Mesenchymal stem cell (in vitro differentiated cells and primary cell): Measurements from ENCODE around the gene ARAP2. TPM values are rescaled to one million over a fixed set of nuclear protein-coding genes. Genes with fewer than 3 reads are reported as not detected.

Source experiments
- DNase-seq: peaks from one replicate; pipeline ENCODE4 v3.0.0-alpha.2; 2013
- H2AFZ ChIP-seq: one replicate; pipeline ENCODE4 v1.6.1; 2013; ENCODE audit warnings: low read depth, mild to moderate bottlenecking, control low read depth, inconsistent platforms, low read length, moderate library complexity
- H2AK5ac ChIP-seq: 2 replicates; pipeline ENCODE4 v1.6.1; 2013; ENCODE audit warnings: low read length, moderate library complexity, mild to moderate bottlenecking, inconsistent platforms; ENCODE audit not compliant: severe bottlenecking
- H2BK120ac ChIP-seq: one replicate; pipeline ENCODE4 v1.6.1; 2013; ENCODE audit warnings: low read depth, mild to moderate bottlenecking, inconsistent platforms, low read length, moderate library complexity
- H2BK12ac ChIP-seq, 2 experiments: one replicate each; pipeline ENCODE4 v1.6.1; 2013; ENCODE audit warnings: inconsistent platforms in 2 of 2, low read length in 2 of 2, mild to moderate bottlenecking in 2 of 2, moderate library complexity in 2 of 2, control low read depth in 1 of 2
- H2BK15ac ChIP-seq: one replicate; pipeline ENCODE4 v1.6.1; 2013; ENCODE audit warnings: mild to moderate bottlenecking, low read depth, inconsistent platforms; ENCODE audit not compliant: poor library complexity, severe bottlenecking
- H2BK5ac ChIP-seq: 2 replicates; pipeline ENCODE4 v1.6.1; 2013; ENCODE audit warnings: low read depth, mild to moderate bottlenecking, low read length, control low read depth, inconsistent platforms; ENCODE audit not compliant: poor library complexity, severe bottlenecking
- H3K14ac ChIP-seq, 2 experiments: one replicate each; pipeline ENCODE4 v1.6.1; 2013; ENCODE audit warnings: inconsistent platforms in 2 of 2, low read length in 2 of 2, control low read depth in 1 of 2, mild to moderate bottlenecking in 1 of 2, moderate library complexity in 1 of 2
- H3K18ac ChIP-seq, 2 experiments: one replicate each; pipeline ENCODE4 v1.6.1; 2013; ENCODE audit warnings: inconsistent platforms in 2 of 2, low read length in 2 of 2, control low read depth in 1 of 2, low read depth in 1 of 2, mild to moderate bottlenecking in 1 of 2
- H3K23ac ChIP-seq, 2 experiments: one replicate each; pipeline ENCODE4 v1.6.1; 2013; ENCODE audit warnings: inconsistent platforms in 2 of 2, low read length in 2 of 2, mild to moderate bottlenecking in 2 of 2, moderate library complexity in 2 of 2, control low read depth in 1 of 2
- H3K27ac ChIP-seq: 2 replicates; pipeline ENCODE4 v1.5.1; 2013; ENCODE audit warnings: mild to moderate bottlenecking, moderate library complexity, low read length, control low read depth, inconsistent platforms; ENCODE audit not compliant: poor library complexity, severe bottlenecking
- H3K27me3 ChIP-seq, 2 experiments: 2 replicates each; pipeline versions ENCODE4 v1.6.1 to v1.7.0; 2013; ENCODE audit warnings: low read length in 2 of 2, mild to moderate bottlenecking in 2 of 2, moderate library complexity in 2 of 2, control low read depth in 1 of 2, inconsistent platforms in 1 of 2; ENCODE audit not compliant: control insufficient read depth in 1 of 2, insufficient read depth in 1 of 2
- H3K36me3 ChIP-seq, 2 experiments: 2 replicates each; pipeline versions ENCODE4 v1.6.1 to v1.7.0; 2013; ENCODE audit warnings: low read length in 2 of 2, control low read depth in 1 of 2, inconsistent platforms in 1 of 2, low read depth in 1 of 2, mild to moderate bottlenecking in 1 of 2; ENCODE audit not compliant: insufficient read depth in 2 of 2, control insufficient read depth in 1 of 2
- H3K4ac ChIP-seq, 2 experiments: one replicate each; pipeline ENCODE4 v1.6.1; 2013; ENCODE audit warnings: inconsistent platforms in 2 of 2, low read length in 2 of 2, mild to moderate bottlenecking in 2 of 2, moderate library complexity in 2 of 2, control low read depth in 1 of 2, low read depth in 1 of 2
- H3K4me1 ChIP-seq: 2 replicates; pipeline ENCODE4 v1.6.1; 2013; ENCODE audit warnings: low read depth, low read length, control low read depth; ENCODE audit not compliant: control insufficient read depth, insufficient read depth
- H3K4me2 ChIP-seq: 2 replicates; pipeline ENCODE4 v1.6.1; 2013; ENCODE audit warnings: low read length, mild to moderate bottlenecking, inconsistent platforms; ENCODE audit not compliant: poor library complexity, severe bottlenecking
- H3K4me3 ChIP-seq, 2 experiments: 2 replicates each; pipeline versions ENCODE4 v1.5.1 to v1.7.0; 2013; ENCODE audit warnings: low read length in 2 of 2, mild to moderate bottlenecking in 2 of 2, control low read depth in 1 of 2, low read depth in 1 of 2; ENCODE audit not compliant: insufficient read depth in 1 of 2
- H3K79me1 ChIP-seq: replicated peaks from 2 replicates; pipeline ENCODE4 v1.6.1; 2013; ENCODE audit warnings: mild to moderate bottlenecking, control low read depth, low read length, inconsistent platforms; ENCODE audit not compliant: poor library complexity, severe bottlenecking
- H3K9ac ChIP-seq: 2 replicates; pipeline ENCODE4 v1.7.0; 2013; ENCODE audit warnings: mild to moderate bottlenecking, low read length, moderate library complexity
- H3K9me3 ChIP-seq: 2 replicates; pipeline ENCODE4 v1.7.0; 2013; ENCODE audit warnings: mild to moderate bottlenecking, low read length; ENCODE audit not compliant: control insufficient read depth
- H4K8ac ChIP-seq: one replicate; pipeline ENCODE4 v1.6.1; 2013; ENCODE audit warnings: inconsistent platforms, mild to moderate bottlenecking, low read length, moderate library complexity
- H4K91ac ChIP-seq: one replicate; pipeline ENCODE4 v1.6.1; 2013; ENCODE audit warnings: mild to moderate bottlenecking, low read length, inconsistent platforms
- WGBS: methylation state at CpG from one replicate; pipeline ENCODE4 v1.1.7; 2013; ENCODE audit warnings: mixed read lengths; 5-methylcytosine and 5-hydroxymethylcytosine counted together
- polyA plus RNA-seq, 2 experiments: library from polyadenylated mRNA; stranded (reverse); fragments of 200-250 nt; gene quantifications; one replicate each; pipeline ENCODE4 v1.2.3, GENCODE V29; 2013

Gene ARAP2, protein sequence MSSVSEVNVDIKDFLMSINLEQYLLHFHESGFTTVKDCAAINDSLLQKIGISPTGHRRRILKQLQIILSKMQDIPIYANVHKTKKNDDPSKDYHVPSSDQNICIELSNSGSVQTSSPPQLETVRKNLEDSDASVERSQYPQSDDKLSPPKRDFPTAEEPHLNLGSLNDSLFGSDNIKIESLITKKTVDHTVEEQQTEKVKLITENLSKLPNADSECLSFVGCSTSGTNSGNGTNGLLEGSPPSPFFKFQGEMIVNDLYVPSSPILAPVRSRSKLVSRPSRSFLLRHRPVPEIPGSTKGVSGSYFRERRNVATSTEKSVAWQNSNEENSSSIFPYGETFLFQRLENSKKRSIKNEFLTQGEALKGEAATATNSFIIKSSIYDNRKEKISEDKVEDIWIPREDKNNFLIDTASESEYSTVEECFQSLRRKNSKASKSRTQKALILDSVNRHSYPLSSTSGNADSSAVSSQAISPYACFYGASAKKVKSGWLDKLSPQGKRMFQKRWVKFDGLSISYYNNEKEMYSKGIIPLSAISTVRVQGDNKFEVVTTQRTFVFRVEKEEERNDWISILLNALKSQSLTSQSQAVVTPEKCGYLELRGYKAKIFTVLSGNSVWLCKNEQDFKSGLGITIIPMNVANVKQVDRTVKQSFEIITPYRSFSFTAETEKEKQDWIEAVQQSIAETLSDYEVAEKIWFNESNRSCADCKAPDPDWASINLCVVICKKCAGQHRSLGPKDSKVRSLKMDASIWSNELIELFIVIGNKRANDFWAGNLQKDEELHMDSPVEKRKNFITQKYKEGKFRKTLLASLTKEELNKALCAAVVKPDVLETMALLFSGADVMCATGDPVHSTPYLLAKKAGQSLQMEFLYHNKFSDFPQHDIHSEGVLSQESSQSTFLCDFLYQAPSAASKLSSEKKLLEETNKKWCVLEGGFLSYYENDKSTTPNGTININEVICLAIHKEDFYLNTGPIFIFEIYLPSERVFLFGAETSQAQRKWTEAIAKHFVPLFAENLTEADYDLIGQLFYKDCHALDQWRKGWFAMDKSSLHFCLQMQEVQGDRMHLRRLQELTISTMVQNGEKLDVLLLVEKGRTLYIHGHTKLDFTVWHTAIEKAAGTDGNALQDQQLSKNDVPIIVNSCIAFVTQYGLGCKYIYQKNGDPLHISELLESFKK (N-terminal part only)
- 0.18 TPM for polyA plus RNA-seq (2013, experiment 1 of 2)
- 0.16 TPM for polyA plus RNA-seq (2013, experiment 2 of 2)

DNA sequence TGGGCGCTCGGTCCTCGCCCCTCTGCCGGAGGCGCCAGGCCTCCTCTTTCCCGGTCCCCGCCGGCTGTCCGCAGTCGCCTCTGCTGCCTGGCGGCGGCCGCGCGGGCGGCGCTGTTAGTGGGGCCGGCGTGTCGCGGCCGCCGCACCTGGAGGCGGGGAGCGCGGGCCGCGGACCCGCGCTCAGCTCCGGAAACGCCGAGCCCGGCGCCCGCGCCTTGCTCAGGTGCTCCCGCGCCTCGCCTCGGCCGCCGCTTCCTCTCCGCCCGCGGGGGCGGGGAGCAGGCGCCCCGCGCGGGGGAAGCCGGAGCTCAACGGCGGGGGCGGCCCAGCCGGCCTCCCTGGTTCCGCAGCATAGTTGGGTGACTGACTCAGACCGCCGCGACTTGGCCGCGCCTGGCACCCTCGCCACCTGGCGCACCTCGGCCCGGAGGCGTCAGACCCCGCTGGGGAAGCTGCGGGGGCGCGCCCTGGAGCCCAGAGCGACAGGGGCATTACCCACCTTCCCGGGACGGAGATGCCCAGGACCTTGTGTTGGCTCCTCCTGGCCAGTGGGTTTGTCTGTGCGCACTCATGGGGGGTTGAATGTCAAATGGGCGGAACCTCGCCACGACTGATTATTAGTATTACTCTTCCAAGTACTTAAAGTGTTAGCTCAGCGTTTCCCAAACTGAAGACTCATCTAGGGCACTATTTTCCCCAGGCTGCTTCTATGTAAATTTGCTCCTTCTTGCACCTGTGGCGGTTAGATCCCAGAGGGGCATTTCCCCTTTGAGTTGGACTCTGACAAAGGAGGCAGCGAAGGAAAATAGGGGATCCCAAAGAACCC is at the start of gene ARAP2:
ARAP2 (minus strand) TSS at position 258 of the 826 bp plus-strand sequence. CDS start 15,028 bp downstream, outside the sequence.
- no peak within 1 kb of the TSS for H2AK5ac ChIP-seq
- H3K4ac ChIP-seq: no peak within 1 kb of the TSS
- H3K18ac ChIP-seq: peak within 1 kb of the TSS in 1 of 2 experiments; percentile 28
- H2BK15ac ChIP-seq: no peak within 1 kb of the TSS
- H2BK120ac ChIP-seq: no peak within 1 kb of the TSS
- H3K79me1 ChIP-seq: peaks cover 1% of the 10 kb centered on the region
- no peak within 1 kb of the TSS for H2BK12ac ChIP-seq
- peak within 1 kb of the TSS; percentile 74 for H3K27ac ChIP-seq
- H3K23ac ChIP-seq: peak within 1 kb of the TSS in 1 of 2 experiments; percentile 69
- 3% methylated on average over 40 of the region's 81 CpGs for WGBS
- H4K91ac ChIP-seq: no peak within 1 kb of the TSS
- DNase-seq: peak; percentile 13
- H3K36me3 ChIP-seq: no peaks in the 10 kb centered on the region
- H2AFZ ChIP-seq: peak within 1 kb of the TSS; percentile 77
- no peaks in the 10 kb centered on the region for H3K9me3 ChIP-seq
- H4K8ac ChIP-seq: peak within 1 kb of the TSS; percentile 60
- H3K9ac ChIP-seq: peak within 1 kb of the TSS; percentile 32
- peak within 1 kb of the TSS; percentile 97 for H3K4me2 ChIP-seq
- H3K4me1 ChIP-seq: peaks cover 2% of the 10 kb centered on the region
- H2BK5ac ChIP-seq: peak within 1 kb of the TSS; percentile 86
- H3K27me3 ChIP-seq: peaks cover 0 to 30% of the 10 kb centered on the region in 2 experiments
- peak within 1 kb of the TSS; percentile 74 to 87 for H3K4me3 ChIP-seq
- peak within 1 kb of the TSS in 1 of 2 experiments; percentile 55 for H3K14ac ChIP-seq

GRCh38 chr4:36292556-36293188 is 48.4 kb upstream of the ARAP2 start:
- no peak overlapping the region for H2AK5ac ChIP-seq
- no peak overlapping the region for H2BK120ac ChIP-seq
- no peak overlapping the region for H4K91ac ChIP-seq
- H2BK12ac ChIP-seq: no peak overlapping the region
- no peak overlapping the region for H3K23ac ChIP-seq
- no peaks in the 10 kb centered on the region for H3K79me1 ChIP-seq
- H2BK5ac ChIP-seq: no peak overlapping the region
- no peak overlapping the region for H2BK15ac ChIP-seq
- H3K9ac ChIP-seq: no peak overlapping the region
- no peak overlapping the region for H3K4me2 ChIP-seq
- no peaks in the 10 kb centered on the region for H3K4me1 ChIP-seq
- no peak overlapping the region for H3K4me3 ChIP-seq
- no peak for DNase-seq
- no peaks in the 10 kb centered on the region for H3K36me3 ChIP-seq
- H3K14ac ChIP-seq: no peak overlapping the region
- no peak overlapping the region for H3K4ac ChIP-seq
- WGBS: 89% methylated on average over 5 of the region's 7 CpGs
- no peak overlapping the region for H4K8ac ChIP-seq
- H3K9me3 ChIP-seq: no peaks in the 10 kb centered on the region
- H3K27me3 ChIP-seq: no peaks in the 10 kb centered on the region
- H2AFZ ChIP-seq: no peak overlapping the region
- no peak overlapping the region for H3K18ac ChIP-seq
- H3K27ac ChIP-seq: no peak overlapping the region

DNA sequence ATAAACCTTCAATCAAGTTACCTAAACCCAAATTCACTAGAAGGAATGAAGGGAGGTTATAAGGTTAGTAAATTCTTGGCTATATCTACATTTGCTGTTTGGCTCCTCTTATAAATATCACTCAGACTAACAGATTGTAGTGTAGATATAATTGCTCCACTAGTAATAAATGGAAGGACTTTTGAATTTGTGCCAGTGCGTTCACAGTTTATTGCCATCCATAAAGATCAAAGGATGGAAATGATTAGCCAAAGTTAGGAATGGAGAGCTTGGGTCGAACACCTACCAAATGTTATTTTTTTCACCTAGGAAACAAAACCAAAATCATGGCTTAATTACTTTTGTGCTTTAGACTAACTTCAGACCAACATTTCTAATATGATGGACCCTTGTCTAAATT is 46.3 kb upstream of the ARAP2 start:
- Histone ChIP-seq H3K4me3 (no peak overlapping the region), H4K8ac (no peak overlapping the region), H3K4me1 (no peaks in the 10 kb centered on the region), H2BK120ac (no peak overlapping the region), H3K4me2 (no peak overlapping the region), H3K4ac (no peak overlapping the region), H3K14ac (no peak overlapping the region), H3K9ac (no peak overlapping the region), H3K36me3 (no peaks in the 10 kb centered on the region), H3K9me3 (no peaks in the 10 kb centered on the region), H3K27me3 (no peaks in the 10 kb centered on the region), H2BK15ac (no peak overlapping the region), H3K18ac (no peak overlapping the region), H4K91ac (no peak overlapping the region), H2BK5ac (no peak overlapping the region), H3K27ac (no peak overlapping the region), H2BK12ac (no peak overlapping the region), H2AK5ac (no peak overlapping the region), H3K23ac (no peak overlapping the region), H3K79me1 (no peaks in the 10 kb centered on the region), H2AFZ (no peak overlapping the region)
- no peak for DNase-seq
- 100% methylated on average over 1 of the region's 2 CpGs for WGBS
